Measurements from ENCODE around the gene GORASP1.

Gene GORASP1

DNA sequence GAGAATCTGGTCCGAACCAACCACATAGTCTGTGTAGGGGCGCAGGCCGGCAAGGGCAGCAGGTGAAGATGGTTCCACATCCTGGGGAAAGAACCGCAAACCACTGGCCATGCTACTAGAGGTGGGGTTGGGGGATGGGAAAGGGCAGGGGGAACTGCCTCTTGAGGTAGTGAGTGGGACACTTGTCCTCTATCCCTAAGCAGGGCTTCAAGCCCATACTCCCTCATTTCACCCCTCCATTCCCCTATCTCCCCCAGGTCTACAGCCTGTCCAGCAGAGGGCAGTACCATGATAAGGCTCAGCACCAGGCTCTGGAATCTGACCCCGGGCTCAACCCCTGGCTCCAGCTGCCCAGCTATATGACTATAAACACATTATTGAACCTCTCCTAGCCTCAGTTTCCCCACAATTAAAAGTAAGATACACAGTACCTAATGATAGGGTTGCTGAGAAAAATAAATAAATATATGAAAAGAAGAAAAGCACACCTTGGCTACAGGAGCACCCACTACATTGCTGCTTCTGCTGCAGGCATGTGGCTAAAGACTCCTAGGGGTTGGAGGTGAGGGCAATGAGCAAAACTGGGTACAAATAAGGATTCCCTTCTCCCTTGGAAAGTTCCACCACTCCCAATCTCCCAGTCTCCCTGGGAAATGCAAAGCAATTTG, 6.3 kb downstream of the GORASP1 start:
- no peak for DNase-seq

DNA sequence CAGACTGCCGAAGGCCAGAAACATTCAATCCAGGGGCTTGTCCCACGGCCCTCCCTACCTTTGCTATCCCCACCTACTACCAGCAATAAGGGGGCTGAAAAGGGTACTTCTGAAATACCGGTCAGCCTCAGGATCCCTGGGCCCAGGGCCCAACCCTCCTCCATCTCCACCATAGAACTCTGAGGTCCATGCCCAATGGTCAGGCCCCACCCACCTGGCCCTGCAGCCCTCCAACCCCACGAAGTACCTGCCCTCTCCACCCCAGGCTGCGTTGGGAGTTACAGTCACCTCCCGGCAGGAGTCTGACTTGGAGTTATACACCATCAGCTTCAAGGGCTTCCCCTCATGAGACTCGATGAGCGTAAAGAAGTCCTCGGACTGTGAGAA, 6.9 kb downstream of the GORASP1 start:
- no peak for DNase-seq

DNA sequence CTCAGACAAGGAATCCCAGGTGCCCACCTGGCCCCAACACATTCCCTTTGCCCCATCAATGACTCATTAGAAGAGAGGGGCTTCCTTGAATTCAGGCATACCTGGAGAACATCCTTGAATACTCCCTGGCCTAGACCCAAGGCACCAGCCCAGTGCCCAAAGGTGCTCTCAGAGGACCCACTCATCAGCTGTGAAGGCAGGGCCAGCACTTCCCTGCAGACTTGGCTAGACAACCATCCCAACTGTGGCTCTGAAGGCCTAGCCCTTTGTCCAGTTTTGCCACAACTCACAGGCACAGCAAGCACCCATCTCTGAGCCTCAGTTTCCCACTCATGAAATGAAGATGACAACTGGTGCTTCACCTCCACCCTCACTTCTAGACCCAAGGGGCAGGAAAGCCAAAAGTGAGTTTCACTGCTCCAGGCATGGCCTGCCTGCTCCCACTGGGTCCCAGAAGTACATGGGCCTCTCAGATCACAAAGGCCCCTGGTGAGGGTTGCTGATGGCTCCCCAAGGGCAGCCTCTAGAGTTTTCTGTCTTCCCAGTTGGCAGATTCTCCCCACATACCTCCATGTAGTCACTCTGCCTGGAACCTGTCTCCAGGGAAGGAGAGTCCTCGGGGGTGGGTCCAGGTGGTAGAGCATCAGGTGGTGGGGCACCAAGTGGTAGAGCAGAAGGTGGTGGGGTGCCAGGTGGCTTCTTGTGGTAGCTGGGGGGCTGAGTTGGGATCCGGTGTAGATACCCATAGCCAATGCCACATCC, 7.5 kb downstream of the GORASP1 start:
- DNase-seq: no peak

DNA sequence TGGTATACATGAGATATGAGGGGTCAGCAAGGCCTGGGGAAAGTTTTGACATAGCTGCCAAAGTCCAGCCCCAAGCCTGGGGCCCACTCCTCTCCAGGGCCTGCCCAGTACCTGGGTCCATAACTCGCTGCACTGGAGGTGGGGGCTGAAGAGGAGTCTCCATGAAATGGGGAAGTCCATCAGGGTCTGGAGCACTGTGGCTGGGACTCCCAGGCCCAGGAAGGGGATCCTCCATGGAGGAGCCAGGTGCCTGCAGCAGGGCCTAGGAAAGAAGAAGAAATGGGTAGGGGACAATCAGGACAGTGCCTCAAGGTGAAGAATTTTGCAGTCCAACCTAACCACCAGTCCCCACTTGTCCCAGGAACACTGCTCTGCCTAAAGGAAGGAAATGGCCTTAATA, 8.2 kb downstream of the GORASP1 start:
- no peak for DNase-seq

DNA sequence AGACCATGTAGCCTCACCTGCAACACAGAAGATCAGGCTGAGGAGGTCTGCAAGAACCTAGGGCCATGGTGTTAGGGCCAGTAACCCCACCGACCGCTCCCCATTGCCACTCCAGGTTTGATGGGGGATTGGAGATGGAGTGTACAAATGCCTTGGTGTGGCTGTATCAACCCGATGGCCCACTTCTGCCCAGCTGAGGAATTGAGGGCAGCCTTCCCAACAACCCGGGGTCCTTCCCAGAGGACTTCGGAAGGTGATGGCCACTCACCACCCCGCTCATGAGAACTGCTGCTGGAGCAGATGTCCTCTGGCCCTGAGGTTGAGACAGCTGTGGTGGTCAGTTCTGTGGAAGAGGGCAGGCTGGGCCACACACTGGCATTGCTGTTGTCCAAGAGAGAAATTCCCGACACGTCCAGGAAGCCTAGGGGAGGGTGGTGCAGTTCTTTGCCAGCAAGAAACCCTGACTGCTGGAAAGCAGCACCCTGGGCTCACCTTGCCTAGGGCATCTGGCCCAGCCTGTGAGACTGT, 8.9 kb downstream of the GORASP1 start:
- DNase-seq: no peak

DNA sequence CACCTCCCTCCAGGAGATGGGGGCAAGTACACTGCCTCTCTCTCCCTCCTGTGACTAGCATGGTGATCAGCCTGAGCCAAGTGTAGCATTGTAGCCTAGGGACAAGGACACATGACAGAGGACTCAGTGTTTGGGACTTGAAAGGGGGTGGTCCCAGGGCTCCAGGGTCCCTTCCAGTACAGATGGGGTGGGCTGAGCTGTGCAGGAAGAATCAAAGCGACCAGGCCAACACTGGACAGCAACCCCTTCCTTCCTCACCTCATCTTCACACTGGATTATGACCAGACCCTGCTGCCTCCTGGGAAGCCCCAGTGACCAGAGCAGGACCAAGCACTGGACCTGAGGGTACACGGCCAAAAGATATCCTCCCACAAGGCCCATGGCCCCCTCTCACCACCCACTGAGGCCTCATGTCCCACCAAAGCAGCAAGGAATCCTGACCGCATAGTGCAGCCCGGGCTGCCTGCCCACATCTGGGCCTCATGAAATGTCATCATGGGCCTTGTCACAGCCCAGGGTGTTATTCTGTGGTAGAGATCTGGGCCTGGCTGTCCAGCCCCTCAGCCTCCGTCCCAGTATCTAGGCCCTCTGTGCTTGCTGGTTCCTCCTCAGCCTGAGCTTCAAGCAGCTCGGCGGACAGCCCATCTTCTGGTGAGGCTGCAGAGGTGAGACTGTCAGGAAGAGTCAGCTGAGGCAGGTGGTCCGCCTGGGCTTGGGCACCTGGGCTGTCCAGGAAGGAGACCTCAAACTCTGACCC, 9.5 kb downstream of the GORASP1 start:
- no peak for DNase-seq

DNA sequence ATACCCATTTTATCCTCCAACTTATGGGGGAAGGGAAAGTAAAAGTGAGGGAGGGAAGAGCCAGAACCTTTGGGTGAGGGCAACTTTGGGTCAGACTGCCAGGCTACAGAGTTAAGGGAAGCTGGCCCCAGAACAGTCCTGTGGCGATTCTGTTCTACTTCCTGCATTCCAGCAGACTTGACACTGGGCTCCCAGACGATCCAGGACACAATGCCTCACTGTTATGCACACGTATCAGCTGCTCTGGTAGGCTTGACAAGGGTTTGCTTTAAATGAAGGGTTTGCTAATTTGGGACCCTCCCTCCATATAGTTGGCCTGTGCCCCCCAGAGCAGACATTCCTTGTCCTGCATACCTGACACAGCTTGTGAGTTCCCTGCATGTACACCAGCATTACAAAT, 10.7 kb downstream of the GORASP1 start:
- DNase-seq: no peak

DNA sequence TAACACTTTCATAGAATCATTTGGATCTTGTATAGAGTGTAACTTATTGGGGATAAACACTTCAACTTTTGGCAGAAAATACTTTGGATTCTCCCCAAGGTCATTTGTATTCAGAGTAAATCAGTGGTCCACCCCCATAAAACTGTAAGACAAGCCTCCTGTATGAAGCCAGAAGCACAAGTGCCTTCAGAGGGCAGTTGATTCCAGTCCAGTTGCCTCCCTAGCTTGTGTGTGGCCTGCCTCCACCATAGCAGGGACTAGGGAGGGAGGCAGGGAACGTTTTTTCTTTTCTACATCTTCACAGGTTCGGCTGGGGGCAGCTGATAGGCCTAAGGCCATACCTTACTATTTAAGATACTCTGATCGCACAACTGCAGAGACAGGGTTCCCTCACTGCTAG, 11.6 kb downstream of the GORASP1 start:
- DNase-seq: no peak

DNA sequence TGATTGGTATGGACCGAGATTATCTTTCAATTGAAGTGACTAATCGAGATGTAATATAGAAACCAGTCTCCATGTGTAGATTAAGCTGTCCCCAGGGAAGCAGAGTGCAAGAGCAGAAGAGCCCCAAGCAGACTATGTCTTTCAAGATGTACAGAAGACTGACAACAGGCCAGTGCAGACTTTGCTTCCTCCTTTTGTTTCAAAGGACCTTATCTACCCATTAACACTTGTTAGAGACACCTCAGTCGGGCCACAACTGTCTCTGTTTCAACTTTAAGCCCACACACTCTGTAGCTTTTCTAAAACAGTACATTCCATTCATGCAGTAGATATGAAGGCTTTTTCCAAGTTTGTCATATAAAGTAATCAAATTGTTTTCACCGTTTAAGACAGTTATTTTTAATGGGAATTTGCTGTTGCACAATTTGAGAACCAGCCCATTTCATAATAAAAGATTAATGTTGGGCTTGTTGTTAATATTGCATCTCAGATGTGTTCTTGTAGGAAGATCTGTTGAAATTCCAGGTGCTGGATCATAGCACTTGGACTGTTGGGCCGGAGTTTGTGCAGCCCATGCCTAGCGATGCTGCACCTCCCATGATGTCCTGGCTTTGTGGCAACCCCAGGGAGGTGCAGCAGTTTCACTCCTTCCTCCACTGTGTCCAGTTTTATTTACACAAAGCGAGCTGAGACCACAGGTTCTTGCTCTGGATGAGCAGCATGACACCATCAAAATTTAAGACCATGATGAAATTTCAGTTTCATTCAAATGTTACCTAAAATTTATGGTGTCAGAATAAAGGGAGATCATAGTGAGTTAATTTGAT, 12.4 kb downstream of the GORASP1 start:
- DNase-seq: no peak

DNA sequence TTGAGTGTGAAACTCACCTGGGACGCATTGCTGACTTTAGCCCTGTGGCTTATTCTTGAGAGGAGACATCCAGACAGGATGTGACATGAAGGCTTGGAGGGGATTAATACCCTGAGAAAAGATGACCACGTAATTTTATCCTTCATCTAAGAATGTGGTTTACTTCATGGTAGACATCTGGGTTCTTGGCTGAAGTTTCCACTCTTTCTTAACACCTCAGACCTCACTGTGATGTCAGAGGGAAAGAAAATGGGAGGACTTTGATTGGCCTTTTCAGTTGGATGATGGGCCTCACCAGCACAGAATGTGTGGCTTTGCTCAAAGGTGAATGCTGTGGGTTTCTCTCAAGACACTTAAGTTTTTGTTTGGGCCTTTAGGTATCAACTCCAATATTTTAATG, 16.5 kb downstream of the GORASP1 start:
- DNase-seq: no peak

DNA sequence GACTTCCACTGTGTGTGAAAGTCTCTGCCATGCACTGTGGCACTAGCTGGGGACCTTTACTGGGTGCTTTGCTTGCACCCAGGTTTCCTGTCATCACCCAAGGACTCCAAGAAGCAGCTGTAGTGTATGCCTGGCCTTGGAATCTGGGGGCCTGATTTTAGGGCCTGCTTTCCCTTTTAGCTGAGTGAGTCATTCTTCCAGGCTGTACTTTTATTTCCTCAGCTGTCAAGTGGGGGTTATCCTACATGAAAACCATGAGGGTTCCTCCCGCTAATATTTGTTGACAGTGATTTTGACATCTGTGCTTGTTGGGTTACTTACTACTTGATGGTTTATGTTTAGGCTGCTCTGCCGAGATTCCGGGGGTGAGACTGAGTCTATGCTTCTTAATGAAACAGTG, 18.5 kb downstream of the GORASP1 start:
- DNase-seq: no peak

DNA sequence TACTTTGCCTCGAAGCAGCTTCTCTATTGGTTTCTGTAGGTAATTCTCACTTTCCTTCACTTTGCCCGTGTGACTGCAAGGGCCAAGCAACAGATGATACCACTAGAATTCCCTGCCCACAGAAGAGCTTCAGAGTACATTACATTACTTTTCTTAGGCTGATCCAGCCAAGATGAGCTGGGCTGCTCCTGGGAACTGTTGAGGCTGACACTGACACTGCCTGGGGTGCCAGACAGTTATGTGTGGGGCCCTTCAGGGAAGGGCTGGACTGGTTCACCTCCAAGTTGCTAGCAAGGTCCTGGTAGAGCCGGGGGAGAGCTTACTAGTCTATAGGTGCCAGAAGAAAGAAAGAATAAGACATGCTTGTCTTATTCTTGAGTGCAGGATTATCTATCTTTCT, 19.0 kb downstream of the GORASP1 start:
- no peak for DNase-seq

DNA sequence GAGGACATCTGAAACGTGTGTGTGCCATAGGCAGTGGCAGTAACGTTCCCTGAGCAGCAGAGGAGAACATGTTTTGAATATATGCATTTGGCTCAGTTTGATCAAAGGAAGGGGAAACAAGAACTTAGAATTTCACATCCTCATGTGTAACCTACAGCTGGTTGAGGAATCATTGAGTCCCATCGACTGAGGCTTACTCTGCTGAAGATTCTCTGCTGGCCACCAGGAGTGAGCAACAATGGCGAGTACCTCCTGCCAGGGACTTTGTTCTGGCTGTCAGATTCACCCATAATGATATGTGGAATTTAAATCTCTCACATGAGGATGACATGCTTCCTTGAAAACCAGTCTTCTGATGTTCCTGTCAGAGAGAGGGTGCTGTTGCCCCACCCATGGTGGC, 21.3 kb downstream of the GORASP1 start:
- no peak for DNase-seq

DNA sequence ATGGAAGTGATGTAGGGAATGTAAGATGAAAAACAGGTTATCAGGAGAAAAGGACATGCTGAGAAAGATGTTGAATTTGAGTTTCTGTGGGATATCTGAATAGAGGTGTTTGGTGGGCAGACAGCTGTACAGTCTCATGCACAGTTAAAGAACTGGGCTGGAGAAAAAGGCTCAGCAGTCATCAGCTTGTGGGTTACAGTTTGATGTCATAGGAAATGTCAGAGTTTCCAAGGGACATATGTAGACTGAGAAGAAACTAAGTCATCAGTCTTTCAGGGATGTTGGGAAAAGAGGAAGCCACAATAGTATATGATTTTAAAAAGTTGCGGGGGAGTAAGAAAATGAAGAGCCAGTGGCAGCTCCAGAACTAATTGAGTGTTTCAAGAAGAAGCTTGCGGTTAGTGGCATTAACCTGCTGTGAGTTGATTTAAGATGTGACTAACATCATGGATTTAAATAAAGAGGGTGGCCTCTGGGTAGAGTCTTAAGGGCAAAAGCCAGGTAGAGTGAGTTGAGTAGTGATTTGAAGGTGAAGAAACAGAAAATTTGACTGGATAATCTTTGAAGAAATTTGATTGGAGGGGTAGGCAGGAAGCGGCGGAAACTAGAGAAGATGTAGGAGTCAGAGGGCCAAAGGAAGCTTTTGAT, 24.6 kb downstream of the GORASP1 start:
- DNase-seq: no peak

DNA sequence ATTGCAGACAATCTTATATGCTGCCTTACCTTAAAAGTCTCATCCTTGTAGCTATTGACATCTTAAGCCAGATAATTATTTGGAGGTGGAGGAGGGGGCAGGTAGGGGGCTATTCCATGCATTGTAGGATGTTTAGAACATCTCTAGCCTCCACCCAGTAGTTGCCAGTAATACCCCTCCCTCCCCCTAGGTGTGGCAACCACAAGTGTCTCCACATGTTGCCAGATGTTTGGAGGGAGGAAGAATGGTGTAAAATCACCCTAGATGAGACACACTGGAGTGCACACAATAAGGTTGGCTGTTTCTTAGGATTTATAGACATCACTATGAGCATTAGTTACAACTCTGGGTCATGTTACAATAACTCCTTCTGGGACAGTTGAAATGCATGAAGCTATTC, 27.4 kb downstream of the GORASP1 start:
- no peak for DNase-seq

DNA sequence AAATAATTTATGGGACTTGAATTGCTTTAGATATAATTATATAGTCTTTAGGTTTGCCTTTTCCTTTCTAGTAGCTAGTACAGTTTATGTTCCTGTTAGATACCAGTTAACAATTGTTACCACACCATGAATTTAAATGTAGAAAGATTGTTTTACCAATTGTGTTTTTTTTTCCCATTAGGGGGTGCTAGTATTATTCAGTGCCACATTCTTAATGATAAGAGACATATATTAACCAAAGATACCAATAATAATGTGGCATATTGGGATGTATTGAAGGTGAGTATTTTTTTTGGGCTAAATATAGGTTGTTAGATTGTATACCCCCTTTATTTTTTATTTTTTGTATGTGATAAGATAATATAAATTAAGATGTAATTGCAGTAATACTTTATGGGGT, 27.9 kb downstream of the GORASP1 start:
- DNase-seq: no peak

DNA sequence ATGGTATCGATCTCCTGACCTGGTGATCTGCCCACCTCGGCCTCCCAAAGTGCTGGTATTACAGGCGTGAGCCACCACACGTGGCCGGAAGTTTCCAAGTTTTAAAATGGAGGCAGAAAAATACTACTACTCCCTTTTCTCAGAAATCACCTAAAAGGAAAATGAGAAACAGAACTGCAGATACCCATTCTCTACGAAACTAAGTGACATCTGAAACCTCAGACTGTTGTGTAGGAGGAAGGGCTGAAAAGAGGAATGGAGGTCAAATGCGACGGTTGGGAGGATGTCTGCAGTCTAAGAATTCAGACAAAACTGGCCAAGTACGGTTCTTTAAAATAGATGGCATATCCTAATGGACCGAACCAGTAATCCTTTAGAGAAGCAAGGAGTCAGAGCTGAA, 31.5 kb downstream of the GORASP1 start:
- no peak for DNase-seq

DNA sequence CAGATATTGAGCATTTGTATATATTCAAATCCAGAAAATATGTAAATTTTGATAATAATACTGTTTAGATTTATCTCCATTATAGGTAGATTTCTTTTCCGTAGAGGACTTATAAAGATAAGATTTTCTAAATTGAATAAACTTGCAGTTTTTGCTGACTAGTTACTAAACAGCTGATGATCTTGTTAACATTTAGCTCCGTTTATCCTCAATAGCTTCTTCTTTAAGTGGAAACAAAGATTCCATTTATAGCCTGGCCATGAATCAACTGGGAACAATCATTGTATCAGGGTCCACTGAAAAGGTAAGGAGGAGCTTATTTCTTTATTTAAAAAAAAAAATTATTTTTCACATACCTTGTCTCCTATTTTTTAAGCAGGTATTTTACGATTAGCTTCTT, 38.9 kb downstream of the GORASP1 start:
- DNase-seq: no peak

DNA sequence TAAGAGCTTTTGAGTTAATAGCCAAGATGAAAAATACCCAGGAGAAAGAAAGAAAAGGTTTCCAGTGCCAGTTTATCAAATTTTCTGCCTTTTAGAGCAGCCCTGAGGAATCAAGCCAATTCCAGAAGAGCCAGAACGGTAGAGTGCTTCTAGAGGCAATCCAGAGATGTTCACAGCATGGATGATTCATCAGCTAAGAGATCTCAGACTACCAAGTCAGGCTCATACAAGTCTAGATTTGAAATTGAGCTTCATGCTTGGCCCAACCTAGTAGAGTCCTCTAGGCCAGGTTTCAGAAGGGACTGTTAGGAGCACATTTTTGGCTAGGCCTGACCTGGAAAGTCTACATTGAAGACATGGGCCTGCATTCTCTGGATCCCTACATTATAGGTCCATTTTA, 40.1 kb downstream of the GORASP1 start:
- DNase-seq: no peak

DNA sequence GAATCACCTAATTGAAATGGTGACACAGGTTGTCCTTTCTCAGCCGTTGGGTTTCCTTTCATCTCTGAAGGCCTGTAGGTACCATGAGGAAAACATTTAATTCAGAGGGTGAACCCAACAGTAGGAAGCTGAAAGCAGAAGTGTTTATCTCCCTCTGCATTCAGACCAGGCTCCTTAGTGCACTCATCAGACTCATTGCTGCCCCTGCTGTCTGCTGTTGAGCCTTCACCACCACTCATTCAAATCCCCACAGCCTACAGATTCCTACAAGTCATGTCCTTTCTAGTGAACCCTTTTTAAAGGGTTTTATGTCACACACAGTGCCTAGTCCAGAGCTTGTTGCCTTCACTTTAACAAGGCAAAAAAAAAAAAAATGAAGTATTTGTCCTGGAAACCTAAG, 42.2 kb downstream of the GORASP1 start:
- no peak for DNase-seq

DNA sequence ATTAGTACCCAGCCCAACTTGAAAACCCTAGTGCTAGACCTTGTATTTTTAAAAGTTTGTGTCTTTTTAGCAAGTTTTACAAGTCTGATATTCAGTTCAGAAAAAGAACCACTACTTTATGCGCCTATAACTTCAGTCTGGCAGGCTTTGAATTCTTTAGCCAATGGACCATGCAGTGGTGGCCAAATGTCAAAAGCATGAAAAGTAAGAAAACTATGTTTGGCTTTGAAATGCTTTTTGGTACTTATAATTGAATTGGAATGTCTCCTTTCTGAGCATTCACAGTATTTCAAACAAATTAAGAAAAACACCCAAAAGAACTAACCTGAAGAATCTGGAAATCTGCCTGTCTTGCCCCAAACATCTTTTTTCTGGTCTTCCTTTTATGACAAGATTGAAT, 42.8 kb downstream of the GORASP1 start:
- no peak for DNase-seq

DNA sequence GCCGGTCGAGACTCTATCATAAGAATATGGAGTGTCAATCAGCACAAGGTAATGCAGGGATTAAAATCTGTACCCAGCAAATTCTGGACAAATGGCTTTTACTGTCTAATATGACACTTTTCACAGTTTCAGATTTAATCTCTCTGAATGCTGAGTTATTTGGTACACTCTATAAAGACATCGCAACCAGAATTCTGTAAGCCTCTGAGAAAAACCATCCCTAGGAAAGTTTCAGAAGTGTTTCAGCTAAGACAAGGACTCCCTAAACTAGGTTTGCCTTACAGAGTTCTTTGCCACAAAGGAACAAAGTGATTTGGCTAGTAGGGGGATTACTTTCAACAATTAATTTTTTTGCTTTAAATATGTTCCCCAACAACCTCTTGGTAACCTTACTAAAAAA, 44.3 kb downstream of the GORASP1 start:
- DNase-seq: no peak

DNA sequence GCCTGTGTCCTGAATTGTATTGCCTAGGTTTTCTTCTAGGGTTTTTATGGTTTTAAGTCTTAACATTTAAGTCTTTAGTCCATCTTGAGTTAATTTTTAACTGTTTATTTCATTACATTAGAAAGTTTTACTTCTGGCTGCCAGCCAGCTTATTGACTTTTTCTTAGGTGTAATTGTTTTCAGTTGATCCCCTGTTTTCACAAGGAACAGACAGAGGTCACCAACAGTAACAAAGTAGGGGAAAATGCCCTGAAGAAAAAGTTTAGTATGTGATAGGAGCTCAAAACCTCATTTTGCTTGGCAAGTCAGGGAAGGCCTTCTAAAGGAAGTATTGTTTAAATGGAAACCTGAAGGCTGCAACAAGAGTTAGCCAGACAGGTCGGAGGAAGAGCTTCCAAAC, 45.2 kb downstream of the GORASP1 start:
- no peak for DNase-seq

Measured in NCI-H187 (cell line).